PC-9 (cell line): Measurements from ENCODE around the gene C2orf69. TPM values are rescaled to one million over a fixed set of nuclear protein-coding genes. Genes with fewer than 3 reads are reported as not detected.

Source experiments
- BruUV-seq: library from RNA; stranded (reverse); fragments of 400-500 nt; replicated peaks from 2 replicates; lab custom pipeline; 2021; lab: Mats Ljungman, UMichigan
- CTCF ChIA-PET: fragments of 300-600 bp; sonication (Branson Sonifier 250); formaldehyde crosslinking; loops from one replicate; lab custom pipeline; 2022; ENCODE audit warnings: antibody characterized with exemption; lab: Charles Lee
- POLR2A ChIA-PET: fragments of 300-600 bp; sonication (Branson Sonifier 250); formaldehyde crosslinking; loops from one replicate; lab custom pipeline; 2022; ENCODE audit warnings: antibody characterized with exemption; ENCODE audit not compliant: unreplicated experiment; lab: Charles Lee
- DNase-seq, 2 experiments: peaks; one replicate each; pipeline versions ENCODE4 v3.0.0 to v3.0.0-alpha.2; 2015 to 2022; ENCODE audit warnings: mixed read lengths in 1 of 2
- H2AFZ ChIP-seq: fragments of 200-600 bp; sonication (generic); 2 replicates; pipeline ENCODE4 v1.8.1; 2017; ENCODE audit warnings: antibody characterized with exemption
- H3F3A ChIP-seq: fragments of 200-600 bp; sonication (generic); 2 replicates; pipeline ENCODE4 v1.8.1; 2017; ENCODE audit warnings: antibody characterized with exemption, mild to moderate bottlenecking, low read depth; ENCODE audit not compliant: insufficient read depth
- H3K27ac ChIP-seq: fragments of 200-600 bp; sonication (generic); 2 replicates; pipeline ENCODE4 v1.6.1; 2016; ENCODE audit warnings: mixed run types
- H3K27me3 ChIP-seq: fragments of 200-600 bp; sonication (generic); 2 replicates; pipeline ENCODE4 v1.6.1; 2016; ENCODE audit warnings: low read depth, mixed run types; ENCODE audit not compliant: insufficient read depth
- H3K36me3 ChIP-seq: fragments of 200-600 bp; sonication (generic); 2 replicates; pipeline ENCODE4 v1.6.1; 2016; ENCODE audit warnings: low read depth, mixed run types
- H3K4me1 ChIP-seq: fragments of 200-600 bp; sonication (generic); replicated peaks from 2 replicates; pipeline ENCODE4 v1.6.1; 2016; ENCODE audit warnings: mixed run types; ENCODE audit not compliant: insufficient read depth
- H3K4me2 ChIP-seq: fragments of 200-600 bp; sonication (generic); 2 replicates; pipeline ENCODE4 v1.6.1; 2017; ENCODE audit warnings: mixed run types
- H3K4me3 ChIP-seq: fragments of 200-600 bp; sonication (generic); 2 replicates; pipeline ENCODE4 v1.6.1; 2016; ENCODE audit warnings: mixed run types
- H3K79me2 ChIP-seq: fragments of 200-600 bp; sonication (generic); 2 replicates; pipeline ENCODE4 v1.6.1; 2017; ENCODE audit warnings: low read depth, mixed run types
- H3K9me2 ChIP-seq: fragments of 200-600 bp; sonication (generic); 2 replicates; pipeline ENCODE4 v1.8.1; 2017; ENCODE audit warnings: mild to moderate bottlenecking; ENCODE audit not compliant: insufficient read depth
- H3K9me3 ChIP-seq: fragments of 200-600 bp; sonication (generic); 2 replicates; pipeline ENCODE4 v1.8.1; 2016; ENCODE audit warnings: low read depth; ENCODE audit not compliant: insufficient read depth
- H4K20me1 ChIP-seq: fragments of 200-600 bp; sonication (generic); 2 replicates; pipeline ENCODE4 v1.8.1; 2017; ENCODE audit not compliant: insufficient read depth
- CTCF ChIP-seq: fragments of 200-600 bp; sonication (generic); conservative IDR thresholded peaks from 2 replicates; pipeline ENCODE4 v1.6.1; 2017; ENCODE audit warnings: mixed run types, antibody characterized with exemption, mild to moderate bottlenecking, moderate library complexity
- EZH2 ChIP-seq: fragments of 200-600 bp; sonication (generic); IDR thresholded peaks from 2 replicates; pipeline ENCODE4 v1.8.0; 2017; ENCODE audit warnings: antibody characterized with exemption, low read depth
- intact Hi-C: fragments of 100-400 bp; cut with micrococcal nuclease; formaldehyde crosslinking; loops from one replicate; pipeline ENCODE4 v1.10.0; 2022; ENCODE audit not compliant: unreplicated experiment
- total RNA-seq: library from RNA; stranded (reverse); gene quantifications from 2 replicates; pipeline ENCODE4 v1.2.3, GENCODE V29; 2021

C2orf69 gene
- total RNA-seq, 1 experiment from 2014 or later: 14.1 TPM

- Histone ChIP-seq H3K9me3 (no peaks in the 10 kb centered on the region), H3K36me3 (peaks cover 9% of the 10 kb centered on the region; the same call in 1 of the 2 replicates), H3K27ac (no peak overlapping the region), H2AFZ (no peak overlapping the region), H4K20me1 (peaks cover 6% of the 10 kb centered on the region; the same call in 1 of the 2 replicates), H3K4me1 (no peaks in the 10 kb centered on the region), H3F3A (peaks cover 12% of the 10 kb centered on the region; the same call in 1 of the 2 replicates), H3K27me3 (no peaks in the 10 kb centered on the region), H3K79me2 (peaks cover 21% of the 10 kb centered on the region), H3K9me2 (no peaks in the 10 kb centered on the region), H3K4me3 (no peak overlapping the region), H3K4me2 (no peak overlapping the region)
- no peak for DNase-seq
- POLR2A ChIA-PET: interaction anchor here (0.6 kb wide), 1 partner anchor 1854 kb away, joined by 4 read pairs; the partner anchor contains the start of gene ALS2
- no TSS peak for BruUV-seq
- intact Hi-C loops: no loop called here
- no peak for TF ChIP-seq CTCF
- no peak for TF ChIP-seq EZH2
- CTCF ChIA-PET: no interaction called here
These were observed 15.7 kb downstream of the C2orf69 start for GRCh38 chr2:199926806-199927205.

GRCh38 chr2:199928226-199928625 is 17.1 kb downstream of the C2orf69 start:
- Histone ChIP-seq H3K4me2 (no peak overlapping the region), H3K79me2 (peaks cover 13% of the 10 kb centered on the region), H3K9me2 (no peaks in the 10 kb centered on the region), H3K9me3 (no peaks in the 10 kb centered on the region), H3K27ac (no peak overlapping the region), H2AFZ (no peak overlapping the region), H4K20me1 (peaks cover 9% of the 10 kb centered on the region; the same call in 1 of the 2 replicates), H3K36me3 (peaks cover 21% of the 10 kb centered on the region), H3K27me3 (no peaks in the 10 kb centered on the region), H3K4me3 (no peak overlapping the region), H3F3A (peaks cover 12% of the 10 kb centered on the region; the same call in 1 of the 2 replicates), H3K4me1 (no peaks in the 10 kb centered on the region)
- TF ChIP-seq EZH2 (no peak), CTCF (no peak)
- intact Hi-C loops: no loop called here
- DNase-seq: no peak
- ChIA-PET CTCF (no interaction called here), POLR2A (no interaction called here)
- no TSS peak for BruUV-seq

- ChIA-PET POLR2A (no interaction called here), CTCF (no interaction called here)
- Histone ChIP-seq H3K9me3 (no peaks in the 10 kb centered on the region), H3K9me2 (no peaks in the 10 kb centered on the region), H3K4me2 (no peak overlapping the region), H3K4me1 (0 out of 2 replicates have a peak, but pooled peaks cover 3% of the 10 kb centered on the region), H3K36me3 (peaks cover 21% of the 10 kb centered on the region), H3K4me3 (no peak overlapping the region), H3F3A (peaks cover 12% of the 10 kb centered on the region; the same call in 1 of the 2 replicates), H3K27ac (no peak overlapping the region), H3K27me3 (no peaks in the 10 kb centered on the region), H2AFZ (no peak overlapping the region), H4K20me1 (peaks cover 9% of the 10 kb centered on the region; the same call in 1 of the 2 replicates), H3K79me2 (peaks cover 9% of the 10 kb centered on the region; the same call in 1 of the 2 replicates)
- no TSS peak for BruUV-seq
- no peak for DNase-seq
- intact Hi-C loops: no loop called here
- TF ChIP-seq EZH2: no peak
- TF ChIP-seq CTCF: no peak
These were observed 17.5 kb downstream of the C2orf69 start for GRCh38 chr2:199928626-199929025.
